DND-41 (cell line): ENCODE data around the gene EML1.

ENCODE experiments used
- CTCF ChIP-seq: IDR thresholded peaks from 2 replicates; pipeline ENCODE4 v1.5.1; 2012; ENCODE audit warnings: borderline replicate concordance, low read length, moderate library complexity, mild to moderate bottlenecking; ENCODE audit not compliant: poor library complexity, severe bottlenecking; ENCODE audit errors: extremely low read depth
- EZH2 ChIP-seq: IDR thresholded peaks from 3 replicates; pipeline ENCODE4 v1.6.1; 2012; ENCODE audit warnings: borderline replicate concordance, low read depth, mild to moderate bottlenecking, moderate library complexity, low read length, inconsistent platforms; ENCODE audit not compliant: severe bottlenecking

GRCh38 chr14:99757331-99758070 is 35.7 kb upstream of the EML1 start:
- TF ChIP-seq EZH2 (no peak), CTCF (no peak)
